Activated CD8-positive, alpha-beta memory T cell treated with anti-CD3 and anti-CD28 coated beads, Interleukin-2, amount 50 U/mL, for 1 hour (primary cell): ENCODE results near the gene NANS.
"Not testable (repeated sequence)": the region's sequence is repeated elsewhere in the genome, so short reads cannot be mapped to it uniquely, and the experiment has no call there.

Experiments
- DNase-seq: peaks from one replicate; pipeline ENCODE4 v3.0.0-alpha.2; 2020; ENCODE audit errors: extremely low read depth

Gene NANS

GRCh38 chr9:98076514-98076890, 20.0 kb downstream of the NANS start:
- DNase-seq = not testable (repeated sequence)

- DNase-seq = no peak
Observed at GRCh38 chr9:98078895-98079294, 22.4 kb downstream of the NANS start.

GRCh38 chr9:98080326-98080725, 23.8 kb downstream of the NANS start:
- no peak for DNase-seq

- DNase-seq = no peak
Observed at GRCh38 chr9:98080780-98081179, 24.2 kb downstream of the NANS start.

GRCh38 chr9:98081477-98082219, 25.1 kb downstream of the NANS start:
- DNase-seq = no peak

DNA sequence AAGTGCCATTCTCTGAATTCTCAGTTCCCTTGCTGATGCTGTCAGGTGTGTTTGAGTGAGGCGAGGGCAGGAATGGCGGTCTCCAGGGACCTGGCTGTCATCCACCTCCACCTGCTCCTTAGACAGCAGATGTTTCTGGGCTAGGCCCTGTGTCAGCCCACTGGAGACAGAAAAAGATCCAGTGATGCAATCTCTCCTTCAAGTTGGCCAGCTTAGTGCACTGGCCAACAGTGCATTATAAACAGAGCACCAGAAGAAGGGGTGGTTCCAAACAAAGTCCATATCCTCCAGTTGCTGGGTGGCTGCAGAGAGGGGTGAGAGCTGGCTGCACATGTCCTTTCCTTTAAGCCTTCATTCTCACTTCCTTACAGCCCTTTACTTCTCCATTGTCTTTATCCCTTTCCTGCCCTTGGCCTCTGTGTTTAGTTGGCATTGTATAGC, 26.5 kb downstream of the NANS start:
- no peak for DNase-seq

GRCh38 chr9:98083566-98084183, 27.1 kb downstream of the NANS start:
- no peak for DNase-seq

GRCh38 chr9:98084396-98084795, 27.9 kb downstream of the NANS start:
- no peak for DNase-seq

- DNase-seq = no peak
Observed at GRCh38 chr9:98085058-98085457, 28.5 kb downstream of the NANS start.

DNA sequence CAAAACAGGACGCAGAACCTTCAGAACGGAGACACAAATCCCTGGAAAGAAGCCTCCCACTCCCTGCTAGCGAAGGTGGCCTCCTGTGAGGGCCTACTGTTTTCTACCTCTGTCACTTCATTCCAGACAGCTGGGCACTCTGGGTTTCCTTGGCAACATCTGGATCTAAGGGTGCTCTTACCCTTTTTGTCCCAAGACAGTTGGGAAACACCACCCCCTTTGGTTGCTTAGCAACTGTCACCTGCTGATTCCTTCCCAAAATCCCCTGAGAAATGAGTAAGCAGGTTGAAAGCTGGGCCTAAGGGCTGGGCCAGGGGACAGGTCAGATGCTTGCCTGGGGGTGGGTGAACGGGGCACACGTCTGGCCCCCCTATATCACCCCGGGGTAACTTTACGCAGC, 29.4 kb downstream of the NANS start:
- no peak for DNase-seq

- no peak for DNase-seq
Observed at GRCh38 chr9:98086461-98086860, 29.9 kb downstream of the NANS start.

- DNase-seq = no peak
Observed at GRCh38 chr9:98087420-98088354, 31.2 kb downstream of the NANS start.

- DNase-seq = not testable (repeated sequence)
Observed at GRCh38 chr9:98090674-98091073, 34.1 kb downstream of the NANS start.

DNA sequence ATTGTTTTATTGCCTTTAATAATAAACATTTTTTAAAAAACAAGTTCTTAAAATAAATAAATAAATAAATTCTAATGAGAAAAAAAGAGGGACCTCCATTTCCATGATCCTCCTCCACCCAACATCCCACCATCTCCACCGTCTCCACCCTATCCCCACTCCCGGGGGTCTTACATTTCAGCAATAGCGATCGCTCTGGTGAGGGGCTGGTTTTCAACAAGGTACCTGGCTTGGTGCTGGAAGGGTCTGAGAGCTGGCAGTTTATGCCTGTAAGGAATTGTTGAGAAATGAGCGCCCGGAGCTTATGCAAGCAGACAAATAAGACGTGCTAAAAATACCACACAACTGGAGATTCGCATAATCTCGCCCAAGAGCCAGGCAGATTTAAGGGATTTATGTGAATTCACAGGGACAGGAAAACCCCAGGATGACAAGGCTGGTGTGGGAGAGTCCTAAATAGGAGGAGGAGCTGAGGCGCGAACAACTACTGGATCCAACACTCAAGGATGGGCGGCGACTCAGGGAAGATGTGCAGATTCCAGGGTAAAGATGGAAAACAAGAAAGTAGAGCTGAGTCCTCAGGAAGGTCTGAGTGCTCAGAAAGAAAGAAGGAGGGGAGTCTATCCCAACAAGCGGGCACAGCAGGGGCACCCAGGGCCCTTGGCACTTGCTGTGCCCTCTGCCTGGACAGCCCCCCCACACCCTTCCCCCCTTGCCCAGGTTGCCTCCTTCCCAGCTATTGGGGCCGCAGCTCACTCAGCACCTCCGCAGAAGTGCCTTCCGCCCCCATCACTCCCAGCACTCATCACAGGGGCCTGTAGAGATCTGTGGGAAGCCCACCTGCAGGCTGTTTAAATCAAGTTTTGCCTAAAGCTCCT, 35.4 kb downstream of the NANS start:
- no peak for DNase-seq

DNA sequence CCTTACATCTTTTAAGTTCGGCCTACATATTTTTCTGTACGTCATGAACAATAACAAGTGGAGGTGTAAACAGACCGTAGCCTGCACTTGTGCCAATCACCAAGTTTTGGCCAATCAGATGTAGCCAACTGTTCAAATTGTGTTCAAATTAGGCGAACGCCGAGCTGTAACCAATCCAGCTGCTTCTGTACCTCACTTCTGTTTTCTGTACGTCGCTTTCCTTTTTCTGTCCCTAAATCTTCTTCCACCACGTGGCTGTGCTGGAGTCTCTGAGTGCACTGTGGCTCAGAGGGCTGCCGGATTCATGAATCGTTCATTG, 36.0 kb downstream of the NANS start:
- DNase-seq = no peak

- DNase-seq = no peak
Observed at GRCh38 chr9:98094316-98094715, 37.8 kb downstream of the NANS start.

DNA sequence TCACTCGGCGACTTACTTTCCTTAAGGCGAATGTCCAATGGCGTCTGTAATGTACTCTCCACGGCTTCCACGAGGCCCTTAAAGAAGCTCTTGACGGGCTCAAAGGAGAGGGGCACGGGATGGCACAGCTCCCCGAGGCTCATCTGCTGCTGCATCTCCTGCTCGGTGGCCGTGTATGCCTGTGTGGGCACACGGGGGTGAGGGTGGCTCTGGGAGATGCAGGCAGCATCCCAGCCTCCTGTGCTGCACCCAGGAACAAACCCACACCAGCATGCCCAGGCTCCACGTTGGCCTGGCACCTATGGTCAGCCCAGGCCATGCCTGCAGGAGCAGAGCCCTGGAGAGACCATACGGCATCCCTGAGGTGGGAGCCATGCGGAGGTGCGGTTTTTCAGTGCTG, 38.3 kb downstream of the NANS start:
- DNase-seq = no peak

DNA sequence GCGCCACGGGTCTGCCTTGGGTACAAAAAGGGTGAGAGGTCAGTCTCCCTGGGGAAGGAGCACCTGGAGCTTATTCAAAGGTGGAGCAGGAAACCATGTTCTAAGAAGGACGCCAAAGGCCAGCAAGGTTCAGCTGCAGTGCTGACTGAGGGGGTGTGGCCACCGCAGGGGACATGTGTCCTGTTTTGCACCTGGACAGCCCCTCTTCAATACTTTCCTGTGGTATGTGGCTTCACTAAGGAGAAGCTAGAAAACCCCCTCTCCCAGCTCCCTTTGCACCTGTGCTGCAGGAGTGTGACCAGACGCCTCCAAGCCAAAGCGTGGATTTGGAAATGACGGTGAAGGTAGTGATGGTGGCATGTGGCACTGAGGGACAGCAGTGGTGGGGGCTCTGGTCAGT, 38.9 kb downstream of the NANS start:
- no peak for DNase-seq

DNA sequence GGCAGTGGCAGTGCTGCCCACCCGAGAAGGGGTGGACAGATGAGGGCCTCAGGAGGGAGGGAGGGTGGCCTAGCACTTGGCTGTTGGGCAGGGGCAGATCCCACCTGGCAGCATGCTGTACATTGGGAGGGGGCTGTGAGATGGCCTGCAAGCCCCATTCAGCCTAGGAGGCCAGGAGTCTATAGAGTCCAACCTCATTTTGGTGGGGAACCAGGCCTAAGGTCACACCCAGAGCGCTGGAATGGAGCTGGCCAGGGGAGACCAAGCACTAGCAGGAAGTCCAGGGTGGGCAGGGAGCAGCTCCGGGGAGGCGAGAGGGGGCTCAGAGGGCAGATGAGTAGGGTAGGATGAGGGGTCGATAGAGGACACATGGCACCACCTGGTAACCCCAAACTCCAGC, 39.6 kb downstream of the NANS start:
- no peak for DNase-seq

- no peak for DNase-seq
Observed at GRCh38 chr9:98097836-98098235, 41.3 kb downstream of the NANS start.

GRCh38 chr9:98099346-98099745, 42.8 kb downstream of the NANS start:
- DNase-seq = no peak

- no peak for DNase-seq
Observed at GRCh38 chr9:98099898-98100297, 43.4 kb downstream of the NANS start.
